HG03521 (cell line): ENCODE data around the gene ABHD15.

Experiments used
- ATAC-seq: cut with Tn5 transposase; IDR thresholded peaks from one replicate; pipeline ENCODE4 v1.9.1; 2021; ENCODE audit warnings: mild to moderate bottlenecking, moderate library complexity; ENCODE audit not compliant: unreplicated experiment

ABHD15 gene

DNA sequence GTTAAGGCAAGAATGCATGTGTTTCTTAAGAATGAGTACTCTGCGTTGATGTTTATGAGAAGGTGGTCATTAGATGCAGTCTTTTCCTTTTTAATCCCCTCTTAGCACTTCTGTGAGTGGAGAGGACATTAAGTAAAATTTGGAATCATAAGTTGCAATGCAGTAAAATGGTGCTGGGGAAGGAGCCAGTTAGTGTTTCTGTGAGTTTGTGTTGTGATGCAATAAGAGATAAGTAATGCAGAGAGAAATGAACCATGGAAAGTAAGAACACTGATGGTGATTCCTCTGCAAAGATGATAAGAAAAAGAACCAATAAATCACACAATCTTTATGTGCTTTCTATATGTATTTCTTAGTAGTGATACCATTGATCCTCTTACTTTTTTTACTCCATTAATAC lies 20.0 kb downstream of the ABHD15 start:
- no peak for ATAC-seq

DNA sequence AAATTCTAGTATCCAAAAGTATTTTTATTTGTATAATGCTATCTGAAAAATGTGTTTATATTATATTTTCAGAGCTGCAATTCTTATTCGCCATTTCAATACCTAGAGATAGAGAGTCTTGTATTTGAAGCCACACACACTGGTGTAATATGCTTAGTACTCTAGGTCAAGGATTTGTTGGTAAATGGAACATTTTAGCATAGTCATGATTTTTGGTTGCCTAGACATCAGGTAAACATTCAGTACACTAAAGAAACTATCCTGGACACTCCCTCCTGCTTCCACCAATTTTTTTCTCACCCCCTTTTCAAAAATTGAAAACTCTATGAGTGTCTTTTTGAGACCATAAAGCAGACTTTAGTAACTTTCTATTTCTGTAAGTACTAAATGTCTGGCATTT lies 20.8 kb downstream of the ABHD15 start:
- ATAC-seq: no peak

DNA sequence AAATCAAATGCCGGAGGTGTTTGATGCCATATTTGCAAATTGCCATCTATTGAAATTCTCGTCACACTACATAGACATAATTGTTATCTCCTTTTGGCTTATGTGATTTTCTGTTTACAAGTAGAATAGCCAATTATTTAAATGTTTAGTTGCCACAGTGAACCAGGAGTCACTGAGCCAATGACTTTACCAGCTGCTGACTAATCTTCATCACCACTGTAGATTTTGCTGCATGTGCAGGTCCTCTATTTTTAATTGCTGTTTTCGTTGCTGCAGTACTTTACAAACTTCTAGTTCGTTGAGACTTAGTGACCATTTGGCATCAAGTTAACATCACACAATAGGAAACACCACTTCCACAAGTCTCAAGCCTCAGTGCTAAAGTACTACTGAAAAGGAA lies 22.8 kb downstream of the ABHD15 start:
- ATAC-seq: no peak

DNA sequence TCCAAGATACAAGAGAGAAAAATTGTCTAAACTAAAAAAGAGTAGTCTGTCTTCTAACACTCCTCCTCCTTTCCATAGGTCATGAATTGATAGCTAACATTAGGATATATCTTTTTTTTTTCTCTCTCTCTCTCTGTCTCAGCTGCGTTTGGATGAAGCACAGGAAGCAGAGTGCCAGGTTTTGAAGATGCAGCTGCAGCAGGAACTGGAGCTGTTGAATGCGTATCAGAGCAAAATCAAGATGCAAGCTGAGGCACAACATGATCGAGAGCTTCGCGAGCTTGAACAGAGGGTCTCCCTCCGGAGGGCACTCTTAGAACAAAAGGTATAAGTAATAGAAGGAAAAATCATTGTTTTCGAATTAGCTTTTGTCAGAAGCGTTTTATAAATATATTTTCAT lies 32.9 kb downstream of the ABHD15 start:
- no peak for ATAC-seq

DNA sequence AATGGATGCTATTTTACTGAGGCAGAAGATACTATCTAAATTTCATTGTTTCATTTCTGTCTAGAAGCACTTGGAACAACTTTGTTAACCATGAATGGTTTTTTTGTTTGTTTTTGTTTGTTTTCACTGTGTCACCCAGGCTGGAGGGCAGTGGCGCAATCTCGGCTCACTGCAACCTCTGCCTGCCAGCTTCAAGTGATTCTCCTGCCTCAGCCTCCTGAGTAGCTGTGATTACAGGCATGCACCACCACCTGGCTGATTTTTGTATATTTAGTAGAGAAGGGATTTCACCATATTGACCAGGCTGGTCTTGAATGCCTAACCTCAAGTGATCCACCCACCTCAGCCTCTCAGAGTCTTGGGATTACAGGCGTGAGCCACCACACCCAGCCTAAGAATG lies 40.5 kb downstream of the ABHD15 start:
- no peak for ATAC-seq

DNA sequence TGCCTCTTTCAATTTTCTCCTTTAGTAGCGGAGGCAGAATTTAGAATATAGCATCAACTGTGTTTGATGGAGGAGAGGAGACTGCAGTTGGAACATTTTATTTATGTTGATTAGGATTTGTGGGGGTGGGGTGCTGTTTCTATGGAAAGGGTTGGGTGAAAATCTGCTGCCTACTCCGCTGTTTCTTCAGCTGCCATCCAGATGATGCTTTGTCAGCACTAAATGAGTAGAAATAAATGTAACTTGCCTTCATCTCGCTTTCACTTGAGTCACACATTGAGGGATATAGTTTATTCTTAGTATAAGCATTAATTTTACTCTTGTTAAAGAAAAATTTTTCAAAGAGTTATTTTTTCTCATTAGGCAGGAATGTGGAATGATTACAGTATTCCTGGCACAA lies 42.1 kb downstream of the ABHD15 start:
- no peak for ATAC-seq

DNA sequence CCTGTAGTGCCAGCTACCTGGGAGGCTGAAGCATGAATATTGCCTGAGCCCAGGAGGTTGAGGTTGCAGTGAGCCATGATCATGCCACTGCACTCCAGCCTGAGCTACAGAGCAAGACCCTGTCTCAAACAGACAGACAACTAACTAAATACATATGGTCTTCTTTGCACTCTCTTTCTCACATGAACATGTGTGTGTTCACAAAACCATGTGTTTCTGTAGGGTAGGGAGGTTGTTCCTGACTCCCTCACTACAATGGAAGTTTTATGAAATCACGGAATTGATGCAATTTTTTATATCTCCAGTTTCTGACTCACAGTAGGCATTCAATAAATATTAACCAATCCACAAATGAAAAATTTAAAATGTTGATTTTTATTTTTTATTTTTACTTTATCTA lies 48.5 kb downstream of the ABHD15 start:
- no peak for ATAC-seq

DNA sequence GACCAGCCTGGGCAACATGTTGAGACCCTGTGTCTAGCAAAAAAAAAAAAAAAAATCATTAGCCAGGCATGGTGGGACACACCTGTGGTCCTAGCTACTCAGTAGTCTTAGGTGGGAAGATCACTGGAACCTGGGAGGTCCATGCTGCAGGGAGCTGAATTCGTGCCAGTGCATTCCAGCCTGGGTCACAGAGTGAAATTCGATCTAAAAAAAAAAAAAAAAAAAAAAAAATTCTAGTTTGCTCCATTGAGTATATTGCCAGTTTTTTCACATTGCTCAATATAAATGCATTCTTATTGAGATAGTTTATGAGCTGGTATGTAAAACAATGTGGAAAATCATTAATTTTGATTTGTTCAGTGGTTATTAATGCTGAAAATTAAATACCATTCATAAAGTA lies 52.0 kb downstream of the ABHD15 start:
- no peak for ATAC-seq

DNA sequence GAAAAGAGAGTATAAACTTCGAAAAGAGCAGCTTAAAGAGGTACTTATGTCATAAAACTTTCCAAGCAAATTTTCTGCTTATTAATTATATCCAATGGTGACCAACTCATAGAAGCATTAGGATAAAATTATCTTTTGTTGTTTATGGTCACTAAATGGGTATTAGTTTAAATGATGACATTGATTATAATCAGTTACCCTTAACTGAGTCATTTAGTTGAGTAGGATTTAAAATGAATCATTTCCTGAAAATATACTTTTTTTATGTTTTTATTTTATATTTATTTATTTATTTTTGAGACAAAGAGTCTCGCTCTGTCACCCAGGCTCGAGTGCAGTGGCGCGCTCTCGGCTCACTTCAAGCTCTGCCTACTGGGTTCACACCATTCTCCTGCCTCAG lies 55.9 kb downstream of the ABHD15 start:
- no peak for ATAC-seq
